Measurements from ENCODE around the gene DDX51.
"Not testable (repeated sequence)": the region's sequence is repeated elsewhere in the genome, so short reads cannot be mapped to it uniquely, and the experiment has no call there.

Gene DDX51

GRCh38 chr12:132117558-132117875, 26.6 kb downstream of the DDX51 start:
- DNase-seq (ENCODE audit: low read depth), result no peak

DNA sequence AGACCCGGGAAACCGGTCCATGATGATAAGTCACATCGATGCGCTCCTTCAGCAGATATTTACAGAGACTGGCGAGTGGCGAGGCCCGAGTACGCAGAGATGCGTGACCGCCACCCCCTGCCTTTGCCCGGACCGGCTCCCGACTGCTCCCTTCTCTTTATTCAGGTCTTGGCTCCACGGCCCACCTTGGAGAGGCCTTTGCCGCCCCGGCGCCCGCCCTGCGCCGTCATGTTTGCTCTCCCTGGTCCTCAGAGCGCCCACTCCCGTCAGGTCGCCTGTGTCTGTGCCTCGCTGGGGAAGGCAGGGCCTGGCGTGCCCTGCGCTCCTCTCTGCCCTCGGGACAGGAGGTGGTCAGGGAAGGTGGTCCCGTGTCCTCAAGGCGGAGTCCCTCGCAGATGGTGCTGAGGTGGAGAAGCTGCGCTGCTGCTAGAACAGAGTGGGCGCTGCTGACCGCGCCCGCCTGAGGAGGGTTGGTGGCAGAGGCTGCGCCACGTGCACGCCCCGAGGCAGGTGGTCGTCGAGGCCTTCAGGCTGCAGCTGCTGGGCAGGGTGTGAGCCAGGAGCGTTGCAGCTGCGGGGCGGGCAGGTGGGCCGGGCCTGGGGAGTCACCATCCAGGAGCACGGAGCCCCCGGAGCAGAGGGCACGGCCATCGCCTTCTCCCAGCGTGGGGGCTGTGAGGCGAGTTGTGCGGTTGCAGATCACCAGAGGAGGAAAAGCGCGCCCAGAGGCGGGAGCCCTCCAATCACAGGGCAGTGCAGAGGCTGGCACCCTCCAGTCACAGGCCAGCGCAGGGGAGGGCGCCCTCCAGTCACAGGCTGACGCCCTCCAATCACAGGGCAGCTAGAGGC, 27.2 kb downstream of the DDX51 start:
- no peak for DNase-seq (ENCODE audit: low read depth)

DNA sequence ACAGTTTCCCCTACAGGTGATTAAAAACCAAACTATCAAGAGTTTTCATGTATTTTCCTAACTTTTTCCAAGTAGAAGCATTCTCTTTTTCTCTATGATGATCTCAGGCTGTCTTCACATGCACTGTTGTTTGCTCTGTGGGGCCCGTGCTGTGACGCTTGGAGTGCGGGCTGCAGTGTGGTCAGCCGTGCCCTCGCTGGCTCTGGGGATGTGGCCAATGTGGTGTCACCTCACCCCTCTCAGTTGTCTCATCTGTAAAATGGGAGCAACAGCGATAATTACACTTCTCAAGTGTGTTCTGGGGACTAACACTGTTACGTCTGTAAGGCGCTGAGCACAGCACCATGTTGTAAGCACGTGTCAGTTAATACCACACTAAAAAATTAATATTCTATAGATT, 28.6 kb downstream of the DDX51 start:
- DNase-seq (ENCODE audit: low read depth), result no peak

DNA sequence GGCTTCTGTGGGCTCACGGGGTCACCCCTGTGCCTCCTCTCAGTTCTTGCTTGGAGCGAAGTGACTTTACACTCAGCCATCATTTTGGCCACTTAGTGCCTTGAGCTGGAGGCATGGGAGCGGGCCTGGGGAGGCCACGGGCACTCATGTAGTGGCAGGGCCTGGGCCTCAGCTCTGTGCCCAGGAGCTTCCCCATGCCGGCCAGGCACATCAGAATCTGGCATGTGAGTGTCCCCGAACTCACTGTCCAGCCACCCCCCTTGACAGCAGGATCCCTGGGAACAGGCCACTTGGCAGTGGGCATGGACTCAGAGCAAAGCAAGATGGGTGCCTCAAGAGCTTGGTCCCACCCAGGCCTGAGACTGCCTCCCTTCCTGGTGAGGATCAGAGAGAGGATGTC, 29.5 kb downstream of the DDX51 start:
- no peak for DNase-seq (ENCODE audit: low read depth)

DNA sequence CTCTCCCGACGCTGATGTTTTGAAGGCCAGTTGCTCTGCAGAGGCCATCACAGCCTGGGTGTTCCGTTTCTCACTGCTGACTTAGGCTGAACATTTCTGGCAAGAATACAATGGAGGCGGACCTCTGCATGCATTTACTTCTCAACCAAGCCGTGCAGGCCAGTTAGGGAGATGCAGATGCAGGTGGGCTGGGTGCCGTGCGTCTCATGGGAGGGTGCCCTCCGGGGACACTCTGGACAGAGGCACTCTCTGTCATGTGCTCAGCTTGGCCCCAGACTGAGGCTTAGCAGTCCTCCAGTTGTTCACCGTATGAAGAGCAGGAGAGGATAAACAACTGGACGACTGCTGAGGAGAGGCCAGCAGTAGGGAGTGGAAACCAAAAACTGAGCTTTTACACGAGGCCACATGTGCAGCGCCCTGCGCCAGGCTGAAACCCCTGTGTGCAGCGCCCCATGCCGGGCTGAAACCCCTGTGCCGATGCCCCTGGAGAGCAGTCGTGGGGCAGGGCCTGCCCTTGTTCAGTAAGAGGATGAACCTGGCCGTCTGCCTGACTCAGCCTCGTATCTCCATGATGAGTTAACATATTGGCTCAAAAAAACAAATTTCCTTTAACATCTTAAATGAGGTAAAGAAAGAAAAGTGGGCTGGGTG, 32.3 kb downstream of the DDX51 start:
- no peak for DNase-seq (ENCODE audit: low read depth)

- no peak for DNase-seq (ENCODE audit: low read depth)
Observed at GRCh38 chr12:132110677-132111076, 33.4 kb downstream of the DDX51 start.

DNA sequence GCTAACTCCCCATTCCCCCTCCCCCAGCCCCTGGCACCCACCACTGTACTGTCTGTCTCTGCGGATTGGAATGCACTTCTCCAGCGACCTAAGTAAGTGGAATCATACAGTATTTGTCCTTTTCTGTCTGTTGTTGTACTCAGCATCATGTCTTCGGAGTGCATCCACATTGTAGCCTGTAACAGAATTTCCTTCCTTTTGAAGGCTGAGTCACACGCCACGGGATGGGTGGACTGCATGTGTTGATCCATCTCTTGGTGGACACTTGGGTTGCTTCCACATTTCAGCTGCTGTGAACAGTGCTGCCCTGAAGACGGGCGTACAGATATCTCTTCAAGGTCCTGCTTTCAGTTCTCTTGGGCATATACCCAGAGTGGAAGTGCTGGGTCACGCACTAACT, 34.4 kb downstream of the DDX51 start:
- DNase-seq (ENCODE audit: low read depth), result peak; percentile 15

GRCh38 chr12:132108211-132108832, 35.8 kb downstream of the DDX51 start:
- no peak for DNase-seq (ENCODE audit: low read depth)

GRCh38 chr12:132106921-132107320, 37.2 kb downstream of the DDX51 start:
- DNase-seq (ENCODE audit: low read depth), result peak; percentile 80

DNA sequence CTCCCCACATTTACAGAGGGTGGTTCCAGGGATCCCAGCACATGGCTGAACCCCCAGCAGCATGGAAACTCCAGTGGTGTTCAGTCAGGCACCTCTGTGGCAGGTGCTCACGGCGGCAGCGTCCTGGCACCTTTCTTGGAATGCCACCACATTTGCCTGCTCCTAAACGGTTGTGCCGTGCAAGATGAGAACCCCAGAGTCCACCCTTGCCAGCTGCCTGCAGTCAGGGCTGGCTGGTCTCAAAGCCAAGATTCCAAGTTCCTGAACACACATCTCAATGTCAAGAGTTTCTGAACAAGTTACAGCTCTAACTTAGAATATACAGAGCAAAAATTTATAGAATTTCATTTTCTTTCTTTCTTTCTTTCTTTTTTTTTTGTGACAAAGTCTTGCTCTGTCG, 38.7 kb downstream of the DDX51 start:
- no peak for DNase-seq (ENCODE audit: low read depth)

GRCh38 chr12:132103542-132104308, 40.4 kb downstream of the DDX51 start:
- DNase-seq (ENCODE audit: low read depth), result no peak

DNA sequence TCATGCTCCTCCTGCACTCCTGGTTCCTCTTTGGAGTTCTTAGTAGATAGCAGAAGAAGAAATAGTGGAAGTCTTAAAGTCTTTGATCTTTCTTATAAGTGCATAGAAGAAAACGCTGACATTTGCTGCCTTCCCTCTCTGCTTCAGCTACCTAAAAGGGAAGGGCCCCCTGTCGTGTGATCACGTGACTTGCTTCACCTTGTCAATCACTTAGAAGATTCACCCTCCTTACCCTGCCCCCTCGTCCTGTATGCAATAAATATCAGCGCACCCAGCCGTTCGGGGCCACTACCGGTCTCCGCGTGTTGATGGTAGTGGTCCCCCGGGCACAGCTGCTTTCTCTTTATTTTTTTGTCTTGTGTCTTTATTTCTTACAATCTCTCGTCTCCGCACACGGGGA, 41.0 kb downstream of the DDX51 start:
- DNase-seq (ENCODE audit: low read depth), result not testable (repeated sequence)

GRCh38 chr12:132102297-132102696, 41.8 kb downstream of the DDX51 start:
- DNase-seq (ENCODE audit: low read depth), result no peak

DNA sequence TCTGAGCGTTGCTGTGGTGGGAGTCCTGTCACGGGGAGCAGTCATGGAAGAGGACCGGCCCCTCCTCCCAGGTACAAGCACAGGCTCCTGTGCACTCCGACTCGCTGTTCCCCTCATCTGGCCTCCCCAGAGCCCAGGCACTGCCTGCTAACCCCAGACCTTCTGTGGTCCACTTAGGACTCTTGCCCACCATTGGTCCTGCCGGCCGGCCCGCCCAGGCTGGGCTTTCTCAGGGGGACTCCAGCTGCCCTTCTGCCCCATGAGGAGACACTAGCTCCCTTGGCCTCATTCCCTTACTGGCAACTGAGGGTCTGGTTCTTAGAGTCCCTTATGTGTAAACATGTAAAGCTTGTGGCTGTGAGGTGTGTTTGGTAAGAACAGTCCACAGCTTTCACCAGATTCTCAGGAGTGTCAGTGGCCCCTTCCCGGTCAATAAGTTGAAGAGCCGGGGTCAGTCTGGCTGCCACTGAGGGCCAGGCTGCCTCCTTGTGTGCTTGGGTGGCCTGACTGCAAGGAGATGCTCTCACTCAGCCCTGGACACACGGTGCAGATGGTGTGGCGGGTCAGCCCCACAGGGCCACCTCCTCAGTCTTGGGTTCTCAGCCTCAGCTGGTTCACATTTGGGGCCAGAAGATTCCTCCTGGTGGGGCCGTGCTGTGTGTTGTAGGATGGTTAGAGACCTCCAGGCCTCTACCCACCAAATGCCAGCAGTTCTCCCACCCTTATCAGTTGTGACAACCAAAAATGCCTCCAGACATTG, 43.6 kb downstream of the DDX51 start:
- no peak for DNase-seq (ENCODE audit: low read depth)

- no peak for DNase-seq (ENCODE audit: low read depth)
Observed at GRCh38 chr12:132099739-132100138, 44.4 kb downstream of the DDX51 start.

DNA sequence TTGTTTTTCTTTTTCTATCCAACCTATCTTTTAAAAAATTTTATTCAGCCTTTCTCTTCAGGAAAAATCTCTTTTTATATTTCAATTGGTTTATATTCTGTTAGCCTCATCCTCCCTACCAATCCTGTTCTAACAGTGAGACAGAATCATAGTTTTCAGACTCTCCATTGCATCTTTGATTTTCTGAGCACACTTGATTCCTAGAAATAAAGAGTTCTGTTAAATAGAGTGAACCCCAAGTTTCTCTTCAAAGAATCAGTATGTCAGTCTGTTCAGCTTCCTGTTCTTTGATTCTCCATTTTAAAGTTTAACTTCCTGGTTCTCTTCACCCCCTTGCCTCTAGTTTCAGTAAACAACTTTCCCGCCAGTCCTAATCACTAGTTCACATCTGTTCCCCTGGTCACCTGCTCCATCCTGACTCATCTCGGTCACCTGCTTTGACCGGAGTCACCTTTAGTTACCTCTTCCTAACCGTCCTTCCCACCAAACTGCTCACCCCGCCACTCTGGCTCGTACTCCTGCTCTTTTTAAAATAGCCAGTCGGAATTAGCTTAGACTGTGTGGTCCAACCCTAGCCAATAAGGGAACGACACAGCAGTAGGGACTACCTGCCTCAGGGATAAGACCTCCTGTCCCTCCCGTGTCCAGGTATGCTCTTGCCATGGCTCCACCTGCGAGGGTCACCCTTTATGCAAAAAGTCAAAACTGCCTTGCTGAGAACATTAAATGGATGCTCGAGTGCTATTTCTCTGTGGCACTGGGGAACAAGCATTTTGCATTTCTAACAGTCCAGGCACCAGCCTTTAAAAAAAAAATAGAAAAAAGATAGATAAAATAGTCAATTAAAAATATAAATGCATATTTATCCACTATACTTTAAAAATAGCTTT, 48.4 kb downstream of the DDX51 start:
- no peak for DNase-seq (ENCODE audit: low read depth)

DNA sequence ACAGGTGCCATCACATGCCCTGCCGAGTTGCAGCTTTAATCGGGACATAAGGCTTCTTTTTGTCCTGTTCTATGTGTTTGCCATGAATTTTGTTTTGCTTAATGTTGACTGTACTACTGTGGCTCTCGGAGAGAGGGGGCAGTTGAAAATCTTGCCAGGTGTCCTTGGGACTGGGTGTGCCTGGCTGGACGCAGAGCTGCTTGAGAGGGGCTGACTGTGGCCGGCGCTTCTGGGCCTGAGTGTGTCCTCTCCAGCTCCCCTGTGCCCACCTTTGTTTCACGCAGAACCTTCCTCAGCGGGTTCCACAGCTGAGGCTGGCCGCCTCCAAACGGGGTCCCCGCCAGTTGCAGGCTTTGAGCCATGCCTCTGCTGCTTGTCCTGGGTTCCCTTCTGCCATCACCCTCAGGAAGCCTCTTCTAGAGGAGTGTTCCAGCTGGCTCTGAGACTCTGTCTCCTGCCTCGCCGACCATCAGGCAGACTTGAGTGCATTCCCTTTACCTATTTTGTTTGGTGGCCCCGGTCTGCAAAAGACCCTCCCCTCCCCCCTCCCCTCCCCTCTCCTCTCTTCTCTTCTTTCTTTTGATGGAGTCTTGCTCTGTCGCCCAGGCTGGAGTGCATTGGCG, 49.7 kb downstream of the DDX51 start:
- no peak for DNase-seq (ENCODE audit: low read depth)

GRCh38 chr12:132089407-132089910, 54.7 kb downstream of the DDX51 start:
- DNase-seq (ENCODE audit: low read depth), result peak; percentile 15
